C4-2B (cell line): ENCODE measurements around the gene PPL.

Source experiments
- CTCF ChIP-seq: fragments of 450-650 bp; conservative IDR thresholded peaks from 2 replicates; pipeline ENCODE4 v1.5.1; 2017; ENCODE audit warnings: mild to moderate bottlenecking
- ZFX ChIP-seq: fragments of 450-650 bp; IDR thresholded peaks from 2 replicates; pipeline ENCODE4 v1.6.1; 2017

GRCh38 chr16:4966736-4967453 is 29.9 kb upstream of the PPL start:
- TF ChIP-seq CTCF (no peak), ZFX (no peak)
